K562 (cell line): ENCODE results near the gene CAPN7. TPM values are rescaled to one million over a fixed set of nuclear protein-coding genes. Genes with fewer than 3 reads are reported as not detected.

Source experiments
- ARNT ChIP-seq, 2 experiments: fragments of 450-650 bp; IDR thresholded peaks; 2 replicates each; pipeline ENCODE4 v1.6.1; 2016; ENCODE audit warnings: mild to moderate bottlenecking in 1 of 2
- CCNT2 ChIP-seq: IDR thresholded peaks from 2 replicates; pipeline ENCODE4 v1.6.1; 2011; ENCODE audit warnings: borderline replicate concordance, low read depth, mild to moderate bottlenecking, moderate library complexity, mixed read lengths, low read length; ENCODE audit not compliant: insufficient read length; ENCODE audit errors: extremely low read depth
- CHD7 ChIP-seq: fragments of 200-600 bp; sonication (generic); IDR thresholded peaks from one replicate; pipeline ENCODE4 v1.6.1; 2012; ENCODE audit warnings: mild to moderate bottlenecking, low read depth, low read length, inconsistent platforms
- FOXA1 ChIP-seq: fragments of 450-650 bp; IDR thresholded peaks from 2 replicates; pipeline ENCODE4 v1.6.1; 2016; ENCODE audit warnings: mild to moderate bottlenecking, borderline replicate concordance
- HIVEP1 ChIP-seq: fragments of 250-450 bp; sonication (Bioruptor Pico); IDR thresholded peaks from 2 replicates; pipeline ENCODE4 v1.4.0; 2020; ENCODE audit warnings: mild to moderate bottlenecking
- HNRNPUL1 ChIP-seq: fragments of 200-400 bp; formaldehyde crosslinking; IDR thresholded peaks from 2 replicates; pipeline ENCODE4 v1.6.1; 2017; ENCODE audit warnings: low read length
- JUND ChIP-seq, 2 experiments: IDR thresholded peaks; 2 replicates in 1 of 2; 3 replicates in 1 of 2; pipeline ENCODE4 v1.6.1; 2011; ENCODE audit warnings: borderline replicate concordance in 2 of 2, low read depth in 2 of 2, low read length in 2 of 2, improper control_type of control experiment in 1 of 2, missing biosample characterization in 1 of 2, missing genetic modification characterization in 1 of 2, missing genetic modification reagents in 1 of 2
- KLF6 ChIP-seq: fragments of 250-450 bp; sonication (Bioruptor Pico); IDR thresholded peaks from 2 replicates; pipeline ENCODE4 v1.4.0; 2020; ENCODE audit warnings: mild to moderate bottlenecking, moderate library complexity, borderline replicate concordance
- MAZ ChIP-seq, 2 experiments: fragments of 450-650 bp in 1 of 2; sonication (generic) in 1 of 2; formaldehyde crosslinking; IDR thresholded peaks in 1 of 2; conservative IDR thresholded peaks in 1 of 2; 2 replicates each; pipeline versions ENCODE4 v1.4.0 to v1.5.0; 2020; ENCODE audit warnings: mild to moderate bottlenecking in 1 of 2, missing genetic modification reagents in 1 of 2
- MCM7 ChIP-seq, 2 experiments: fragments of 450-650 bp; IDR thresholded peaks; 2 replicates each; pipeline ENCODE4 v1.6.1; 2016 to 2018
- NFIC ChIP-seq: fragments of 450-650 bp; IDR thresholded peaks from 2 replicates; pipeline ENCODE4 v1.6.1; 2017; ENCODE audit warnings: mild to moderate bottlenecking, inconsistent platforms
- NR3C1 ChIP-seq: sonication (generic); formaldehyde crosslinking; IDR thresholded peaks from 2 replicates; pipeline ENCODE4 v1.8.1; 2022; ENCODE audit warnings: missing genetic modification reagents
- NRF1 ChIP-seq, 2 experiments: fragments of 450-650 bp; IDR thresholded peaks in 1 of 2; conservative IDR thresholded peaks in 1 of 2; 2 replicates each; pipeline ENCODE4 v1.6.1; 2014; ENCODE audit warnings: mild to moderate bottlenecking in 2 of 2
- POLR2B ChIP-seq: fragments of 450-650 bp; IDR thresholded peaks from 2 replicates; pipeline ENCODE4 v1.6.1; 2018; ENCODE audit warnings: low read depth; ENCODE audit not compliant: partially characterized antibody
- RBM14 ChIP-seq: fragments of 200-400 bp; formaldehyde crosslinking; IDR thresholded peaks from 2 replicates; pipeline ENCODE4 v1.6.1; 2018; ENCODE audit warnings: low read depth, mild to moderate bottlenecking, low read length, moderate library complexity, borderline replicate concordance; ENCODE audit not compliant: insufficient read depth
- ZBTB1 ChIP-seq: sonication (generic); formaldehyde crosslinking; IDR thresholded peaks from 2 replicates; pipeline ENCODE4 v1.8.1; 2023; ENCODE audit warnings: missing genetic modification reagents, low read depth, mild to moderate bottlenecking, borderline replicate concordance
- ZNF384 ChIP-seq: IDR thresholded peaks from 2 replicates; pipeline ENCODE4 v1.6.1; 2012; ENCODE audit warnings: low read depth, low read length, improper control_type of control experiment
- polyA plus RNA-seq, 8 experiments: library from polyadenylated mRNA; depleted of rRNA in 4 of 8; stranded (reverse) in 5 of 8; unstranded in 3 of 8; fragments of >200 nt; fragmentation: Nextera tagmentation in 2 of 8; fragmentation: Illumina TruSeq in 1 of 8; extraction: Ambion mirVana in 2 of 8; extraction: Trizol in 1 of 8; gene quantifications; 2 replicates each; pipeline versions ENCODE4 v1.2.1 to v1.2.3, GENCODE V29; 2011 to 2014; ENCODE audit warnings: inconsistent platforms in 1 of 8, missing spikeins in 1 of 8
- total RNA-seq, 7 experiments: library from RNA; depleted of rRNA in 6 of 7; stranded (reverse); fragments of >200 nt in 6 of 7; fragmentation: Illumina TruSeq in 2 of 7; extraction: Trizol in 2 of 7; gene quantifications; 2 replicates each; pipeline versions ENCODE4 v1.2.1 to v1.2.3, GENCODE V29; 2011 to 2021; ENCODE audit warnings: low replicate concordance in 1 of 7

Gene CAPN7
- total and polyA plus RNA-seq, 9 of the 15 experiments (the other 6 are each of a cell fraction or from before 2014, with no cell fraction given): 6.5 to 42.7 (median 32.7) TPM

- TF ChIP-seq CHD7 (no peak), HNRNPUL1 (no peak), FOXA1 (no peak), JUND (IDR thresholded peaks at IDR 0.05; ENCODE audit: borderline replicate concordance, low read depth, low read length) (peak; percentile 76), JUND (tag; IDR thresholded peaks at IDR 0.05; ENCODE audit: borderline replicate concordance, low read depth, low read length) (0 out of 3 replicates have a peak, but pooled peaks have one; percentile 21), ZNF384 (no peak), HIVEP1 (CRISPR knock-in tag) (no peak), MAZ (CRISPR knock-in tag; conservative IDR thresholded peaks at IDR 0.05 in 1 of 2, IDR thresholded peaks at IDR 0.05 in 1 of 2) (no peak), CCNT2 (no peak), NFIC (no peak), NRF1 (conservative IDR thresholded peaks at IDR 0.05 in 1 of 2, IDR thresholded peaks at IDR 0.05 in 1 of 2) (no peak), POLR2B (no peak), ZBTB1 (no peak), RBM14 (no peak), KLF6 (CRISPR knock-in tag) (no peak), MCM7 (IDR thresholded peaks at IDR 0.05) (no peak), ARNT (IDR thresholded peaks at IDR 0.05) (no peak), NR3C1 (CRISPR knock-in tag) (no peak)
Measured at GRCh38 chr3:15300323-15301078, 94.5 kb downstream of the CAPN7 start (continued).
